ES-I3 (cell line): Measurements from ENCODE around the gene SUSD6.
"Not testable (repeated sequence)": the region's sequence is repeated elsewhere in the genome, so short reads cannot be mapped to it uniquely, and the experiment has no call there.

Experiments
- H3K36me3 ChIP-seq: 2 replicates; pipeline ENCODE4 v1.6.1; 2013; ENCODE audit warnings: mild to moderate bottlenecking, low read length, control low read depth, moderate library complexity; ENCODE audit not compliant: insufficient read depth
- H3K4me1 ChIP-seq: 2 replicates; pipeline ENCODE4 v1.6.1; 2013; ENCODE audit warnings: mild to moderate bottlenecking, control low read depth, low read length; ENCODE audit not compliant: insufficient read depth
- H3K9ac ChIP-seq: 2 replicates; pipeline ENCODE4 v1.6.1; 2013; ENCODE audit warnings: low read depth, mild to moderate bottlenecking, low read length, moderate library complexity
- H3K9me3 ChIP-seq: 2 replicates; pipeline ENCODE4 v1.6.1; 2013; ENCODE audit warnings: mild to moderate bottlenecking, low read length, moderate library complexity; ENCODE audit not compliant: control insufficient read depth, insufficient read depth

Gene SUSD6

GRCh38 chr14:69688299-69688649 is 76.9 kb downstream of the SUSD6 start:
- Histone ChIP-seq H3K9ac (no peak overlapping the region), H3K9me3 (no peaks in the 10 kb centered on the region), H3K4me1 (no peaks in the 10 kb centered on the region), H3K36me3 (no peaks in the 10 kb centered on the region)

GRCh38 chr14:69690042-69690441 is 78.6 kb downstream of the SUSD6 start:
- Histone ChIP-seq H3K36me3 (no peaks in the 10 kb centered on the region), H3K9ac (no peak overlapping the region), H3K4me1 (peaks cover 11% of the 10 kb centered on the region), H3K9me3 (no peaks in the 10 kb centered on the region)

- H3K9ac ChIP-seq, result no peak overlapping the region
- H3K9me3 ChIP-seq, result no peaks in the 10 kb centered on the region
- peaks cover 30% of the 10 kb centered on the region for H3K4me1 ChIP-seq
- no peaks in the 10 kb centered on the region for H3K36me3 ChIP-seq
These were observed 81.2 kb downstream of the SUSD6 start for GRCh38 chr14:69692594-69692993.

- Histone ChIP-seq H3K4me1 (peaks cover 31% of the 10 kb centered on the region), H3K9ac (no peak overlapping the region), H3K9me3 (no peaks in the 10 kb centered on the region), H3K36me3 (no peaks in the 10 kb centered on the region)
These were observed 81.7 kb downstream of the SUSD6 start for GRCh38 chr14:69693145-69693544.

- H3K4me1 ChIP-seq, result peaks cover 39% of the 10 kb centered on the region
These were observed 82.7 kb downstream of the SUSD6 start for GRCh38 chr14:69693801-69694729.

GRCh38 chr14:69694730-69695281 is 83.4 kb downstream of the SUSD6 start:
- Histone ChIP-seq H3K36me3 (no peaks in the 10 kb centered on the region), H3K9ac (no peak overlapping the region), H3K4me1 (peaks cover 42% of the 10 kb centered on the region), H3K9me3 (no peaks in the 10 kb centered on the region)

More at GRCh38 chr14:69693801-69694729, 82.7 kb downstream of the SUSD6 start:
- Histone ChIP-seq H3K9ac (no peak overlapping the region), H3K9me3 (no peaks in the 10 kb centered on the region), H3K36me3 (no peaks in the 10 kb centered on the region)

GRCh38 chr14:69695322-69696203 is 84.2 kb downstream of the SUSD6 start:
- Histone ChIP-seq H3K9me3 (no peaks in the 10 kb centered on the region), H3K36me3 (no peaks in the 10 kb centered on the region), H3K9ac (no peak overlapping the region), H3K4me1 (peaks cover 42% of the 10 kb centered on the region)

- Histone ChIP-seq H3K36me3 (no peaks in the 10 kb centered on the region), H3K4me1 (peaks cover 42% of the 10 kb centered on the region), H3K9ac (no peak overlapping the region), H3K9me3 (no peaks in the 10 kb centered on the region)
These were observed 84.8 kb downstream of the SUSD6 start for GRCh38 chr14:69696204-69696527.

- Histone ChIP-seq H3K36me3 (no peaks in the 10 kb centered on the region), H3K4me1 (peaks cover 45% of the 10 kb centered on the region), H3K9ac (no peak overlapping the region), H3K9me3 (no peaks in the 10 kb centered on the region)
These were observed 85.5 kb downstream of the SUSD6 start for GRCh38 chr14:69696633-69697557.

GRCh38 chr14:69698572-69698971 is 87.2 kb downstream of the SUSD6 start:
- Histone ChIP-seq H3K4me1 (peaks cover 50% of the 10 kb centered on the region), H3K36me3 (no peaks in the 10 kb centered on the region), H3K9ac (no peak overlapping the region), H3K9me3 (no peaks in the 10 kb centered on the region)

GRCh38 chr14:69699243-69699642 is 87.8 kb downstream of the SUSD6 start:
- H3K9ac ChIP-seq, H3K36me3 ChIP-seq, H3K9me3 ChIP-seq: not testable (repeated sequence)
- H3K4me1 ChIP-seq, result peaks cover 47% of the 10 kb centered on the region

GRCh38 chr14:69699748-69700303 is 88.4 kb downstream of the SUSD6 start:
- Histone ChIP-seq H3K9ac (no peak overlapping the region), H3K9me3 (no peaks in the 10 kb centered on the region), H3K36me3 (no peaks in the 10 kb centered on the region), H3K4me1 (peaks cover 41% of the 10 kb centered on the region)

GRCh38 chr14:69700575-69700974 is 89.2 kb downstream of the SUSD6 start:
- H3K36me3 ChIP-seq, result no peaks in the 10 kb centered on the region
- H3K9ac ChIP-seq, result no peak overlapping the region
- no peaks in the 10 kb centered on the region for H3K9me3 ChIP-seq
- peaks cover 34% of the 10 kb centered on the region for H3K4me1 ChIP-seq
